Hematopoietic multipotent progenitor cell treated with erythropoietin and hydrocortisone succinate and interleukin-3 and kit ligand, for 15 days (in vitro differentiated cells): ENCODE measurements around the gene STXBP4.
A peak's percentile ranks its signal among the peaks of the same experiment; 100 is the strongest.

Experiments used
- DNase-seq: peaks from one replicate; pipeline ENCODE4 v3.0.0-alpha.2; 2015; ENCODE audit warnings: low spot score

The STXBP4 gene, protein sequence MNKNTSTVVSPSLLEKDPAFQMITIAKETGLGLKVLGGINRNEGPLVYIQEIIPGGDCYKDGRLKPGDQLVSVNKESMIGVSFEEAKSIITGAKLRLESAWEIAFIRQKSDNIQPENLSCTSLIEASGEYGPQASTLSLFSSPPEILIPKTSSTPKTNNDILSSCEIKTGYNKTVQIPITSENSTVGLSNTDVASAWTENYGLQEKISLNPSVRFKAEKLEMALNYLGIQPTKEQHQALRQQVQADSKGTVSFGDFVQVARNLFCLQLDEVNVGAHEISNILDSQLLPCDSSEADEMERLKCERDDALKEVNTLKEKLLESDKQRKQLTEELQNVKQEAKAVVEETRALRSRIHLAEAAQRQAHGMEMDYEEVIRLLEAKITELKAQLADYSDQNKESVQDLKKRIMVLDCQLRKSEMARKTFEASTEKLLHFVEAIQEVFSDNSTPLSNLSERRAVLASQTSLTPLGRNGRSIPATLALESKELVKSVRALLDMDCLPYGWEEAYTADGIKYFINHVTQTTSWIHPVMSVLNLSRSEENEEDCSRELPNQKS

DNA sequence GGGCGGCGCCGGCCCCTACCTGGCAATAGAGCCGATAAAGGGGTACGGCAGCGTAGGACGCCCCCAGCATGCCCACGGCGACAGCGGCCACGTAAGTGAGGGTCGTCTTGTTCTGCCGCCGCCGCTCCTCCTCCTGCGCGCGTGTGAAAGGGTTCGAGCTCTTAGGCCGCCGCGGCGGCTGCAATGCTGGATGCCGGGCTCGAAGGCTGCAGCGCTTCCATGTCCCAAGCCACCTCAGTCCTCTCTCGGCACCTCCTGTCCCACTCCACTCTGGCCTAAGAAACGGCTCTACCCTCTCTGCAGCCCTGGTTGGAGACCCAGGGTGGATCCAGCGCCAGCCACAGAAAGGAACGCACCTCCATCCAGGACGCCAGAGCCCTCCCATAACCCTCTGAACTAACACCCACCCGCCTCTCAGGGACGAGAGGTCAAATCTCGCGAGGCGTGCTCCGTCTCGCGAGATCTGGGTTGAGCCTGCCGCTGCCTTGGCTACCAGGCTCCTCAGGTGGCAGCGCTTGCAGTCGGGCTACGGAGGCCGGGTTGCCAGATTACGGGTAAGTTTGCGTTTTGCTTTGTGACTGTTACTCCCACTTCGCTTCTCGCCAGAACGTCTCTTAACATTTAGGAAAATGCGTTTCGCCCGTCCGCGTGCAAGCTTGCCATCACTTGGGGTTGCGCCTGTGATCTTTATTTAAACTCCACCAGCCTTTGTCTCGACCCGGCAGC lies at the start of gene STXBP4, which contains the start of gene COX11:
Gene STXBP4, plus strand, starts transcription at position 504 of the 726 bp plus-strand sequence. CDS start 17,455 bp downstream, outside the sequence.
Gene COX11, minus strand, starts transcription at position 393 of the 726 bp plus-strand sequence. Its CDS starts 8 bp downstream, at position 385.
- DNase-seq: peak; percentile 96

GRCh38 chr17:54919425-54919824 lies 49.1 kb upstream of the STXBP4 start:
- DNase-seq: no peak

- DNase-seq: no peak
Measured at GRCh38 chr17:54920819-54921218, 47.7 kb upstream of the STXBP4 start.

DNA sequence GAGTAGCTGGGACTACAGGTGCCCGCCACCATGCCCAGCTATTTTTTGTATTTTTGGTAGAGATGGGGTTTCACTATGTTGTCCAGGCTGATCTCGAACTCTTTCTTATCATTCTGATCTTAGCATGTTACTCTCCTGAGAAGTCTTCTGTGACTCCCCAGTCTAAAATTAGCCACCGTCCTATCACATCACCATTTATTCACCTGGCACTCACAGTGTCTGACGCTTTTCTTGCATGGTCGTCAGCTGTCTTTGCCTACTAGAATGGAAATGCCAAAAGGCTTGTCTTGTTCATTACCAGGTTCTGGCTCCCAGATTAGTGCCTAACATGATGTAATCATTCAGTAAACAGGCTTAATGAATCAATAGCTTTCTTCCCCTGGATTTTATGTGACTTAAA lies 44.2 kb upstream of the STXBP4 start:
- DNase-seq: no peak

DNA sequence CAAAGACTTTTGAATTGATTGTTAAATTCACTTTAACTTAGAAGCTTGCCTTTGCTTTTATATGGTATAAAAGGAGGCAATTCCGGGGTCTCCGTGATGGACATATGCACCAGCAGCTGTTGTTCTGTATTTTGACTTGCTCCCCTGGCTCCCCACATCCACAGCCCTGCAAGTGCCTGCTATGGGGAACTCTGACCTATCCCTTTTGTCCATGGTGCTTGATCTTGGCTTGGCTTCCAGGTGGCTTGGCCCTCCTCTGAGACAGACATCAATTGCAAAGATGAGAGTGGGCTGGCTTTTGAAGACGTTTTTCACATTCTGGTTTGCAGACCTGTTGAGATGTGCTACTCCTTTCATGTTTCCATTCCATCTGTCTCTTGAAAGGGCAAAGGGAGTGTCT lies 41.0 kb upstream of the STXBP4 start:
- no peak for DNase-seq

DNA sequence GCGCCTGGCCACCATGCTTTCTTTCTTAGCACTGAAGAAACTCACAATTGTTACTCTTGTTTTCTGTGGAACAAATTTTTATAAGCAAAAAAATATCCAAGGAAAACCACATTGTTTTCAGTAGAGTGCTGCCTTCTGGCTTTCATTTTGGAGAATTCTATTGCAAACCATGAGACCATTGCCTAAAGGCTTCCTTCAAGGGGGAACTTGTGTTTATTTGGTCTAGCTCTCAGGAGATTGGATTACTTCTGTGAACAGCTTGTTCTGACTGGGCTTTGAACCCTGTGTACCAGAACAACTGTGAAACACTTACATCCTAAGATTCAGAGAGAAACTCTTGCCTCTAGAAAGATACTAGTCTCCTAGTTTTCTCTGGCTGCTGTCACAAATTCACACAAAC lies 35.9 kb upstream of the STXBP4 start:
- DNase-seq: no peak

DNA sequence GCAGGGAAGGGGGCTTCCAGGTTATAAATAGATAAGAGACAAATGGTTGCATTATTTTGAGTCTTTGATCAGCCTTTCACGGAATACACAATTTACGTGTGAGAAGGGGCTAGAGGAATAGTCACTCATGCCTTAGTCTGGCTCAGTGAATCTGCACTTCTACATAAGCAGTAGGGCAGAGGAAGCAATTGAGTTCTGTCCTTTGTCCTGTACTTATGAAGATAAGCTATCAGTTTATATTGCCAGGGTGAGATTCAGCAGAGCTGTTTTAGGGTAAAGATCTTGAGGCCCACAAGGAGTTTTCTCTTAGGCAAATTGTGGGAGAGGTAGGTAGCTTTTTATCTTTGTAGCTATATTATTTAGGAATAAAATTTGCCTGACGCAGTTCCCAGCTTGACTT lies 34.6 kb upstream of the STXBP4 start:
- no peak for DNase-seq

- no peak for DNase-seq
Measured at GRCh38 chr17:54935471-54935870, 33.1 kb upstream of the STXBP4 start.

- DNase-seq: no peak
Measured at GRCh38 chr17:54937018-54937417, 31.5 kb upstream of the STXBP4 start.

DNA sequence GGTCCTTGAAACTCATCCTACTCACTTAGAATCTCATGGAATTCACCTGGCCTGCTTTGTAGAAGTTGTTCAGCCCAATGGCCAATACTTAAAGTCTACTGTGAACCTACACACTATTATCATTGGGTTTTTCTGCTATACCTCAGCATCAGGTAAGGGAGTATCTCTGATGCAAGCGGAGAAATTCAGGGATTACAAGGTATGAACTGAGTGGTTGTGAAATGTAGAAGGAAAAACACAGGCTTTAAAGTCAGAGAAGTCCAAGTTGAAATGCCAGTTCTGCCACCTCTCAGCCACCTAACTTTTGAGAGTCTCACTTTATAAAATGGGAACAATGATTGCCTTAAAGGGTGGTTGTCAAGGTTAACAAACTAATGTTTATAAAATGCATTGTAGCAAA lies 31.1 kb upstream of the STXBP4 start:
- no peak for DNase-seq

- DNase-seq: no peak
Measured at GRCh38 chr17:54941285-54941684, 27.3 kb upstream of the STXBP4 start.

GRCh38 chr17:54944796-54945195 lies 23.8 kb upstream of the STXBP4 start:
- no peak for DNase-seq

- DNase-seq: no peak
Measured at GRCh38 chr17:54945231-54945630, 23.3 kb upstream of the STXBP4 start.

GRCh38 chr17:54945671-54946070 lies 22.9 kb upstream of the STXBP4 start:
- no peak for DNase-seq

GRCh38 chr17:54947396-54947795 lies 21.2 kb upstream of the STXBP4 start:
- DNase-seq: no peak

DNA sequence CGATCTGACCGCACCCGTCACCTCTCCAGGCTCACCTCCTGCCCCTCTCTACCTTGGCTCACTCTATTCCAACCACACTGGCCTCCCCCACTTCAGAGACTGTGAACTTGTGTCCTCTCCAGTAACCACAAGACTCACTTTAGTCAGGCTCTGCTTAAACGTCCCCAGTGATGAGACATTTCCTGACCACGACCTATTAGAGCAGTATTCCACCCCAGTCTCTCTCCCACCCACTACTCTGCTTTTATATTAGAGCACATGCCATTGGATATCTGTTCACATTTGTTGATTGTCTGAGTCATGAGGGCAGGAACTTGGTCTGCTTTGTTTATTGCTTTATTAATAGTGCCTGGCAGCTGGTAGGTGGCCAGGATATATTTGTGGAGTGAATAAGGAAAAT lies 20.2 kb upstream of the STXBP4 start:
- no peak for DNase-seq

GRCh38 chr17:54950116-54950515 lies 18.4 kb upstream of the STXBP4 start:
- no peak for DNase-seq

DNA sequence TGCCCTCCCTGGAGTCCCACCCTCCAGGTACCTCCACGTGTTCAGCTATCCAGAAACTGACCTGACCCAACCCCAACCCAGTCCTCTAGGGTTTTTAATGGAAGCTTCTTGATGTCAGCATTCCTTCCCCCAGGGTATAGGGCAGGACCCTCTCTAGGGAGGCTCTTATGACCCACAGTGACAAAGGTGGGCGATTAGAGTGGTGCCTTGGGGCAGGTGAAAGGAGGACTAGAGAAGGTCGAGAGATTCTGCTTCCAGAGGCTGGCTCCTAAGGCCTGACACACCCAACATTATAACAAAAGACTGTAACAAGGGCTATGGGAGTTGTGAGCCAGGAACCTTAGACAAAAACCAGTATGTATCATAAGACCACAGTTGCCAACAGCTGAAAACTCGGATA lies 17.3 kb upstream of the STXBP4 start:
- DNase-seq: no peak

DNA sequence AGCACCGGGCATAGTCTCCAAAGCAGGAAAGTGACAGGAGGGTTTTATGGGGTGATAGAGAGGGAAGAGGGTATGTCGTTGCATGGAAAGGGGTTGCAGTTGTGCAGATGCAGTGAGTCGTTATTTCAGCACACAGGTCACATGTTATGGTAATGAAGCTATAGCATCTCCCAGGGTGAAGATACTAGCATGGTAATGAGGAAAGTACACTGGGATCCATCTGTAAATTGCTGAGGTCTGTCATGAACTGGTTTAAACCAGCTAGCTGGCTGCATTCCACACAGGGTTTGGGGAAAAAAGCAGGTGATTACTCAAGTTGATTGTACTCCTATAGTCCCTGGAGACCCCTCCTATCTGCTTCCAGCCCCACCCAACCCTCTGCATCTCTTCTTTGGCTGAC lies 11.8 kb upstream of the STXBP4 start:
- DNase-seq: no peak

GRCh38 chr17:54967621-54968261 lies 824 bp upstream of the STXBP4 start:
- peak; percentile 10 for DNase-seq

- no peak for DNase-seq
Measured at GRCh38 chr17:54968988-54969332, 395 bp downstream of the STXBP4 start.
